OCI-LY7 (cell line): ENCODE measurements around the gene ZBP1.

Experiments
- EZH2phosphoT487 ChIP-seq: fragments of 200-600 bp; sonication (generic); IDR thresholded peaks from 2 replicates; pipeline ENCODE4 v1.6.1; 2018; ENCODE audit warnings: low read depth, borderline replicate concordance, mild to moderate bottlenecking, mixed run types, antibody characterized with exemption, low read length, moderate library complexity, mixed read lengths
- TF ChIP-seq, protein P1 (sequence below): fragments of 200-600 bp; sonication (generic); conservative IDR thresholded peaks from 2 replicates; pipeline ENCODE4 v1.5.1; 2014; ENCODE audit warnings: mild to moderate bottlenecking, antibody characterized with exemption, low read length, moderate library complexity, mixed read lengths

- TF ChIP-seq, protein P1, sequence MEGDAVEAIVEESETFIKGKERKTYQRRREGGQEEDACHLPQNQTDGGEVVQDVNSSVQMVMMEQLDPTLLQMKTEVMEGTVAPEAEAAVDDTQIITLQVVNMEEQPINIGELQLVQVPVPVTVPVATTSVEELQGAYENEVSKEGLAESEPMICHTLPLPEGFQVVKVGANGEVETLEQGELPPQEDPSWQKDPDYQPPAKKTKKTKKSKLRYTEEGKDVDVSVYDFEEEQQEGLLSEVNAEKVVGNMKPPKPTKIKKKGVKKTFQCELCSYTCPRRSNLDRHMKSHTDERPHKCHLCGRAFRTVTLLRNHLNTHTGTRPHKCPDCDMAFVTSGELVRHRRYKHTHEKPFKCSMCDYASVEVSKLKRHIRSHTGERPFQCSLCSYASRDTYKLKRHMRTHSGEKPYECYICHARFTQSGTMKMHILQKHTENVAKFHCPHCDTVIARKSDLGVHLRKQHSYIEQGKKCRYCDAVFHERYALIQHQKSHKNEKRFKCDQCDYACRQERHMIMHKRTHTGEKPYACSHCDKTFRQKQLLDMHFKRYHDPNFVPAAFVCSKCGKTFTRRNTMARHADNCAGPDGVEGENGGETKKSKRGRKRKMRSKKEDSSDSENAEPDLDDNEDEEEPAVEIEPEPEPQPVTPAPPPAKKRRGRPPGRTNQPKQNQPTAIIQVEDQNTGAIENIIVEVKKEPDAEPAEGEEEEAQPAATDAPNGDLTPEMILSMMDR = no peak
- TF ChIP-seq EZH2phosphoT487 = no peak
Measured at GRCh38 chr20:57650266-57650665, 30.0 kb upstream of the ZBP1 start.
